Measurements from ENCODE around the gene PIGN. TPM values are rescaled to one million over a fixed set of nuclear protein-coding genes. Genes with fewer than 3 reads are reported as not detected.

PIGN gene
- total RNA-seq, 1 donor from 2014 or later: 21.0 TPM

GRCh38 chr18:62033207-62033606, 153.6 kb downstream of the PIGN start:
- ATAC-seq (no peak), DNase-seq (ENCODE audit: missing footprints) (no peak)
- intact Hi-C loops (cut with DNase I): no loop called here

- no peak for ATAC-seq
- no peak for DNase-seq (ENCODE audit: missing footprints)
- intact Hi-C loops (cut with DNase I): no loop called here
These were observed 156.5 kb downstream of the PIGN start for GRCh38 chr18:62030091-62030985.

- DNase-seq (ENCODE audit: missing footprints): no peak
- peak; percentile 71 for ATAC-seq
- intact Hi-C loops (cut with DNase I): no loop called here
These were observed 158.1 kb downstream of the PIGN start for GRCh38 chr18:62028715-62029114.

- DNase-seq (ENCODE audit: missing footprints) (no peak), ATAC-seq (peak; percentile 60)
- intact Hi-C loops (cut with DNase I): no loop called here
These were observed 158.8 kb downstream of the PIGN start for GRCh38 chr18:62027914-62028520.

- no peak for DNase-seq (ENCODE audit: missing footprints)
- intact Hi-C loops (cut with DNase I): no loop called here
- no peak for ATAC-seq
These were observed 160.3 kb downstream of the PIGN start for GRCh38 chr18:62026586-62026985.

- ATAC-seq: no peak
- DNase-seq (ENCODE audit: missing footprints): no peak
- intact Hi-C loops (cut with DNase I): no loop called here
These were observed 161.9 kb downstream of the PIGN start for GRCh38 chr18:62024983-62025382.

- DNase-seq (ENCODE audit: missing footprints) (no peak), ATAC-seq (no peak)
- intact Hi-C loops (cut with DNase I): no loop called here
These were observed 163.3 kb downstream of the PIGN start for GRCh38 chr18:62023536-62023935.

- ATAC-seq (no peak), DNase-seq (ENCODE audit: missing footprints) (no peak)
- intact Hi-C loops (cut with DNase I): no loop called here
These were observed 168.2 kb downstream of the PIGN start for GRCh38 chr18:62018759-62019041.

GRCh38 chr18:62018034-62018758, 168.7 kb downstream of the PIGN start:
- ATAC-seq: peak; percentile 95
- intact Hi-C loops (cut with DNase I): no loop called here
- DNase-seq (ENCODE audit: missing footprints): peak; percentile 70

GRCh38 chr18:62017618-62018017, 169.2 kb downstream of the PIGN start:
- intact Hi-C loops (cut with DNase I): no loop called here
- DNase-seq (ENCODE audit: missing footprints) (no peak), ATAC-seq (peak; percentile 81)

GRCh38 chr18:62011416-62011815, 175.4 kb downstream of the PIGN start:
- ATAC-seq: no peak
- no peak for DNase-seq (ENCODE audit: missing footprints)
- intact Hi-C loops (cut with DNase I): no loop called here

GRCh38 chr18:62009521-62009920, 177.3 kb downstream of the PIGN start:
- ATAC-seq (no peak), DNase-seq (ENCODE audit: missing footprints) (no peak)
- intact Hi-C loops (cut with DNase I): no loop called here

GRCh38 chr18:62001396-62001795, 185.5 kb downstream of the PIGN start:
- intact Hi-C loops (cut with DNase I): no loop called here
- DNase-seq (ENCODE audit: missing footprints) (no peak), ATAC-seq (no peak)

- no peak for ATAC-seq
- no peak for DNase-seq (ENCODE audit: missing footprints)
- intact Hi-C loops (cut with DNase I): no loop called here
These were observed 187.9 kb downstream of the PIGN start for GRCh38 chr18:61998957-61999356.

- no peak for DNase-seq (ENCODE audit: missing footprints)
- ATAC-seq: no peak
- intact Hi-C loops (cut with DNase I): no loop called here
These were observed 188.5 kb downstream of the PIGN start for GRCh38 chr18:61998335-61998734.

- ATAC-seq: no peak
- DNase-seq (ENCODE audit: missing footprints): no peak
- intact Hi-C loops (cut with DNase I): no loop called here
These were observed 191.2 kb downstream of the PIGN start for GRCh38 chr18:61995618-61996017.

GRCh38 chr18:61993831-61994230, 193.0 kb downstream of the PIGN start:
- intact Hi-C loops (cut with DNase I): no loop called here
- no peak for DNase-seq (ENCODE audit: missing footprints)
- ATAC-seq: no peak

- ATAC-seq (no peak), DNase-seq (ENCODE audit: missing footprints) (no peak)
- intact Hi-C loops (cut with DNase I): no loop called here
These were observed 193.9 kb downstream of the PIGN start for GRCh38 chr18:61992923-61993322.

GRCh38 chr18:61992285-61992684, 194.6 kb downstream of the PIGN start:
- intact Hi-C loops (cut with DNase I): no loop called here
- ATAC-seq: peak; percentile 31
- no peak for DNase-seq (ENCODE audit: missing footprints)

- no peak for ATAC-seq
- no peak for DNase-seq (ENCODE audit: missing footprints)
- intact Hi-C loops (cut with DNase I): no loop called here
These were observed 195.0 kb downstream of the PIGN start for GRCh38 chr18:61991836-61992235.
